Astrocyte of the cerebellum (primary cell): Measurements from ENCODE around the gene ATP8A2.

Experiments used
- DNase-seq: peaks from one replicate; pipeline ENCODE4 v3.0.0-alpha.2; 2011; ENCODE audit warnings: low read depth
- H3K4me3 ChIP-seq: 2 replicates; pipeline ENCODE4 v1.5.1; 2011; ENCODE audit warnings: mild to moderate bottlenecking, low read depth, low read length, moderate library complexity
- CTCF ChIP-seq: IDR thresholded peaks from 2 replicates; pipeline ENCODE4 v1.5.1; 2012; ENCODE audit warnings: low read length, low read depth, moderate library complexity, mild to moderate bottlenecking; ENCODE audit errors: missing control alignments
- in situ Hi-C: cut with HindIII; loops from 2 replicates; pipeline ENCODE4 v1.10.0; 2017; ENCODE audit warnings: low sequenced_read_pairs

The ATP8A2 gene

GRCh38 chr13:25380082-25380481 lies 8.3 kb downstream of the ATP8A2 start:
- no peak for TF ChIP-seq CTCF
- in situ Hi-C loops: no loop called here
- DNase-seq: no peak
- H3K4me3 ChIP-seq: no peak overlapping the region

DNA sequence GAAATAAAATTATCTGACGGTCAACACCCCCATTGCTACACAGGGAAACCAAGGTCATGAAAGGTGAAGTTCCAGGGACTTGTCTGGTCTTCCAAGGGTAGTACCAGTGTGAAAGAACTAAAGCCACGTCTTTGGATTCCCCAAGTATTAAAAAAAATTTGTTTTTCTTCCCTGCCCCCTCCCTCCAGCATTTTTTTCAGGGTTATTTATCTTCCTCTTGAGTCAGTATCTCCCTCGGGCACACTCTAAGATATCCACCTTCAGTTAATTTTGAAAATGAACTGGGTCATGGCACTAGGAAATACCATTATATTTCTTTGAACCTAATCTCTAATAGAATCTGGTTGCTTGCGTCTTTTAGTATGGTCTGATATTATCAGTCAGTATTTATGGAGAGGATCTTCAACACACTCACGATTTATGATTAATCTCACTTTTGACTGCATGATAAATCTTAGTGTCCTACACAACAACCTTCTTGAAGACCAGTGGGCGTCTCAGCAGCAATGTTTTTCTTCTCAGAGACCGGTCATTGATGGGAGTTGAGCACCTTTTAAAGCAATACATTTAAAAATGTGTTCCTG lies 9.1 kb downstream of the ATP8A2 start:
- DNase-seq: no peak
- in situ Hi-C loops: no loop called here
- TF ChIP-seq CTCF: no peak
- H3K4me3 ChIP-seq: no peak overlapping the region

DNA sequence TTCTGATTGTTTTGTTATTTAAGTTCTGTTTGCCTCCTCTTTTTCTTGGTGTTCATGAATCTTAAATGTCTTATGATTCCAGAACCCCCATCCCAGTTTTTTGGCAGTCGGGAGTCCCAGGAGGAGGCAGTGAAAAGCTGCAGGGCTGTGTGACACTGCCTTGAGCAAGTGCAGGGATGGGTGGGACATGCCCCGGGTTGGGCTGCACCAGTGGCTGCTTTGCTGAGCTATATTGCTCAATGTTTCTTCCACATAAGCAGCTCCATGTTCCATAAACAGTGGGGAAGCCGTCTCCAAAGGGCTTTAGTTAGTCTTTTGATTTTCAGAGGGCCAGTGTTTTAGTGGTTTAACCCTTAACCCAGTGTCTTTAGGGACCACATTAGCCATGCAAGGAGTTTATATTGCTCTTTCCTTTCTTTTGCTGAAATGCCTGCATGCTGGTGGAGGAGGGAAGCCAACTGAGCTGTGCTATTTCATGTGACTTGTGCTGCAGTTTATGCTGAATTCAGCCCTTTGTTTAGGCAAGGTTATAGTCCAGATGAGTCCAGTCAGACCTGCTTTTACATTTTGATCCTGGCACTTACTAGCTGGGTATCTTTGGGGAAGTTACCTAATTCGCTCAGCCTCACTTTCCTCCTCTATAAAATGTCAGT lies 13.1 kb downstream of the ATP8A2 start:
- in situ Hi-C loops: no loop called here
- no peak for TF ChIP-seq CTCF
- no peak for DNase-seq
- H3K4me3 ChIP-seq: no peak overlapping the region

DNA sequence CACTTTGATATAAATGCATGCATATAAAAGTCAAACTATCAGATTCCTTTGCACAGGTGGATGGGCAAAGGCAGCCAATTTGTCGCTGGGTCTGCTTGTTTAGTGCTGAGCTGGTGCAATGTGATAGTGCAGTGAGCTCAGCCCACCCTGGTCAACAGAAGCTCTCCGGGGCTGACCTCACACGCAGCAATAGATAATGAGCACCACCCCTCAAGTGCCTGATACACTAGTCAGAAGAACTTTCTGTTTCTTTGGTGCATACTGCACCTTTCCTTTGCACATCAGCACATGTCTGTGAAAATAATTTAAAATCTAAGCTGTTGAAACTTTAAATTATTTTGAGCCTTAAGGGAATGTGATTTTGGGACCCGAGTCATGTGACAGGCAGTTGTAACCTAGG lies 20.2 kb downstream of the ATP8A2 start:
- in situ Hi-C loops: no loop called here
- DNase-seq: no peak
- no peak for TF ChIP-seq CTCF
- H3K4me3 ChIP-seq: no peak overlapping the region

GRCh38 chr13:25394402-25395060 lies 22.8 kb downstream of the ATP8A2 start:
- in situ Hi-C loops: no loop called here
- H3K4me3 ChIP-seq: no peak overlapping the region
- TF ChIP-seq CTCF: no peak
- no peak for DNase-seq

DNA sequence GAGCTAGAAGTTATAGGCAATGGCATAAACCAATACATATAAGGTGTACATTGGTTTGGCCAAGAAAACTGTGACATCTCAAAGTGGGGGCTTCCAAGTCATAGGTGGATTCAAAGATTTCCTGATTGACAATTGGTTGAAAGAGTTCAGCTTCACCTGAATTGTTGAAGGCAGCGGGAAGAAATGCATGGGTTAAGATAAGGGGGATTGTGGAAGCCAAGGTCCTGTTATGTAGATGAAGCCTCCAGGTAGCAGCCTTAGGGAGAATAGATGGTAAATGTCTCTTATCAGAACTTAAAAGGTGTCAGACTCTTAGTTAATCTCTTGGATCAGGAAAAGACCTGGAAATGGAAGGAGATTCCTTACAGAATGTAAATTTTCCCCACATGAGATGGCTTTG lies 26.0 kb downstream of the ATP8A2 start:
- no peak for DNase-seq
- no peak overlapping the region for H3K4me3 ChIP-seq
- TF ChIP-seq CTCF: no peak
- in situ Hi-C loops: no loop called here
